HG03558 (cell line): ENCODE measurements around the gene BET1.
"Not testable (repeated sequence)": the region's sequence is repeated elsewhere in the genome, so short reads cannot be mapped to it uniquely, and the experiment has no call there.

Experiments
- ATAC-seq: cut with Tn5 transposase; IDR thresholded peaks from one replicate; pipeline ENCODE4 v1.9.1; 2021; ENCODE audit warnings: moderate number of reproducible peaks; ENCODE audit not compliant: unreplicated experiment; ENCODE audit errors: extremely low read depth

BET1 gene, protein sequence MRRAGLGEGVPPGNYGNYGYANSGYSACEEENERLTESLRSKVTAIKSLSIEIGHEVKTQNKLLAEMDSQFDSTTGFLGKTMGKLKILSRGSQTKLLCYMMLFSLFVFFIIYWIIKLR

DNA sequence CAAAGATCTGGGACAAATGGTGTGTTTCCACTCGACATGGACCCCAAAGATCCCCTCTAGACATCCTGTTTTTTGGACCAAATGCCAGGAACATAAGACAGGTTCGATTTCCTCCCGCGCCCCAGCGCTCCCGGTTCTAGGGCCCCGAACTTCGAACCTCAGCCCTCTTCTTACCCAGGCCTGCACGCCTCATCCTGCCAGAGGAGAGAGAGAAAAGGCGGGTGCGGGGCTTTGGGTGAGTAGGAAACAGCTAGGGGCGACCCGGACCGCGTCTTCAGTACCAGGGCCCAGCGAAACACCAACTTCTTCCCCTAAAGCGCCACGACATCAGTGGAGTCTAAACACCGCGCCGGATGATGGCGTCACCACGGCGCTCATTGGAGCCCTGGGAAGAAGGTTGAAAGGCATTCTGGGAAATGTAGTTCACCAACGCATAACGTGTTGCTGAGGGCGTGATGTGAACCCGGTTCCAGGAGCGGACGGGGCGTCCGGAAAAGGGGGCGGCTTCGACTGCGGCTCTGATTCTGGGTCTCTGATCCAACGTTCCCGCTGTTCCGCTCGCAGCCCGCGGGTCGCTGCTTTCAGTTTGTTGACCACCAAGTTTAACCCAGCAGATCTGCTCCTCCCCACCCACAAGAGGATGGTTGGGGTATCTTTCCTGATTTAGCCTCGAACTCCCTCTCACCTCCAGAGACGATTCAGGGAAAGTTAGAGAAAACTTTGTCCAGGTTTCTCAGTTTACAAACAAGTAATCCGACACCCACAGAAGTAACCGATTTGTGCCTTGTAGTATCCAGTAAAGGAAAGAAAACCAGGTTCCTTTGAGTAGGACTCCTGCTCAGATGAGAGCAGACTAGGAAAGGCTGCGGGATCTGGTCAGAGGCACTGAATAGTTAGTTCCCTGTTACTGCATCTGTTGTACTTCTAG lies at the start of gene BET1:
Gene BET1, minus strand, starts transcription at position 332 of the 928 bp plus-strand sequence. Its CDS starts 139 bp downstream, at position 193.
- peak; percentile 95 for ATAC-seq

DNA sequence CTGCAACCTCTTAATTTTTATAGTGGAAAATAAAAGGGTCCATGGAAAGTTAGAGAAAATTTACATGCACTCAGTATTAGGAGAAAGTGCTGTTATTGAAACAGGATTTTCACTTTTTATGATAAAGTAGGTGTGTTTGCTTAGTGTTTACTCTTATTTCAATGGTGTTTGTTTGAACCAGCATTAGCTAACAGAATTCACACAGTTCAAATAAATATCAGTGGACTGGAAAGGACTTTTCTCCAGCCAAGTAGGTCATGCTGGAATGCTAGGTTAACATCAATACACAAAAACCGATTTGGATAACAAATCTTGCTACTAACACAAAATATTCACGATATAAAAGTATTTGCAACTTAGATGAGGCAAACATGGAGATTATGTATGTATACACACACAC lies 49.4 kb upstream of the BET1 start:
- ATAC-seq: no peak

DNA sequence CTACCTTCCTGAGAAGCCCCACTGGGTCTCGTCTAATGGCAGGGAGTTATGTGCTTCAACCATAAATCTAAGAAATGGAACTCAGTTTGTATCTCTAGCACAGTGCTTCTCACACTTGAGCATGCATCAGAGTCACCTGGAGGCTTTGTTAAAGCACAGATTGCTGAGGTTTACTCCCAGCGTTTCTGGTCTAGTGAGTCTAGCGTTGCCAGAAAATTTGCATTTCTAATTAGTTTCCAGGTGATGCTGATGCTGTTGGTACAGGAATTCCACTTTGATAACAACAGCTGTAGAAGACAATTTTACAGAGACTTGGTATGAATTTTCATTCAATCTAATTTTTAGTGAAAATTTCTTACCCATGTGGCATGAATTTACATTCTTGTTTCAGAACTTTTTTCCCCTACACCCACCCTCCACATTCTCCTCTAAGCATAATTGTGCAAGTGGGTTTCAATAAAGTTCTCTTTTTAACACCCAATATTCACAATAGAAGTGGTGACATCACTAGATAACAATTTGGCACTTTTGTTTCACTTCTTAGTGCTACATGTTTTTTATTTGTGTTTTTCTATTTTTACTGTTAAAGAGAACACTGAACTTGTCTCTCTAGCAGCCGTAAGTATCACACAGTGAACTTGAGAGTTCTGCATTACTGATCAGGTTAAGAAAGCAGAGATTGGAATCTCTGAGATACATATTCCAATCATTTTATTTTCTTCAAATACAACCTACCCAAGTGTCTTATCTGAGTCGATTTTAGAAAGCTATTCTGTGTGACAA lies 48.4 kb upstream of the BET1 start:
- ATAC-seq: no peak

DNA sequence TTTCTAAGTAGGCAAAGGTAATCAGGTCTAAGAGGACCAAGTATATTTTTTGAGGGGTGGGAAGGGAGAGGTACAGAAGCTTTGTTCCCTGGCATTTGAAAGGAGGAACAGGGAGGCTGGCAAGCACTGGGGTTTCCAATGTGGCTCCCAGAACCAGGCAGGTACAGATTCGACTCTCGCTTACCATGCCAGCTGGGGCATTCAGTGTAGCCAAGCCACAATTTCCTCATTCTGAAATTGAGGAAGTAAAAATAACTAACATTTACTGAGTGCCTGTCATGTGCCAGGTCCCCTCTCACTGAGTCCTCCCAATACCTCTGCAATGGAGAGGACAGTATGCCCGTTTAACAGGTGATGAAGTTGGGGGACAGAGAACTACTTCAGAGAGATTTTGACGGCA lies 45.9 kb upstream of the BET1 start:
- ATAC-seq: peak; percentile 59

DNA sequence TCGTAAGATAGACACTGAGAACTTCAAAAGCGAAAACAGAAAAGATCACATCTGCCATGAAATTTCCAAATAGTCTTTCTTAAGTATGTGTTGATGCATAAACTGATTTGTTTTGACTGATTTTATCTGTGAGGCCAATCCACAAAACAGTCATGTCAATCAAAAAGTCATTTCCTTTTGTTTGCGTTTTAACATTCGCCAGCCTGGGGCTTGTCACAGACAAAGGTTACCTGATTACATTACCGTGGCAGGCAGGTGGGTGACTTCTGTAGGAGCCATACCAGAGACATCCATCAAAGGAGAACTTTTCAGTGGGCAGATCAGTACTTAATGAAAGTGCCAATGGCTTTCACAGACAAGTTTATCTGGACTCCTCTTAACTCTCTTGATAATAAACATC lies 45.5 kb upstream of the BET1 start:
- ATAC-seq: no peak

DNA sequence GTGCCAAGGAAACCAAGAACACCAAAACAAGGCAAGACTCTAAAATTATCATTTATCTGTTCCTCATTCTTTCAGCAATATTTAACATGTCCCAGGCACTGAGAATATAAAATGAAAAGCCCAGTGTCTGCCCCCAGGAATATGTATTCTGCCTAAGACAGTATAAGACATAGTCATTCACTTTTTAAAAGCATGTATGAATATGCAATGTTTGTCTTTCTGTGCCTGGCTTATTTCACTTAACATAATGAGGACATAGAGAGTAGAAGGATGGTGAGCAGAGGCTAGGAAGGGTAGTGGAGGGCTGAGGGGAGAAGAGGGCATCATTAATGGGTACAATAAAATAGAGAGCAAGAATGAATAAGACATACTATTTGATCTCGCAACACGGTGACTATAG lies 44.6 kb upstream of the BET1 start:
- no peak for ATAC-seq

DNA sequence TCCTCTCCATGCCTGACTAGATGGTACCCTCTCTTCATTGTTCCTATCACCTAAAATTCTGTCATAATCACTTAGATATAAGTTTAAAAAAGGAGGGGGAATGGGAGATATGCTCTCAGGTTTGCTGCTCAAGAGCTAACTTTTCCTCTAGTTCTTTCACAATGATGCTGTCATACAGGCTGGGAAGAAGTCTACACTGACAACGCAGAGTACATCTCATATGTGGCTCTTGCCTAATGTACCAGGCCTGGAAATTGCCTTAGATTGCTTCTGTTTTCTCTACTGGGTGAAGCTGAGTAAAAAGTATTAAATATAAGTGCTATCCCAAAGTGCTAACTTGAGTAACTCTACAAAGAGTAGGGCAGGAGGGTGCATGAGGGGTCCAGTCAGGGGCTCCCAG lies 43.8 kb upstream of the BET1 start:
- no peak for ATAC-seq

DNA sequence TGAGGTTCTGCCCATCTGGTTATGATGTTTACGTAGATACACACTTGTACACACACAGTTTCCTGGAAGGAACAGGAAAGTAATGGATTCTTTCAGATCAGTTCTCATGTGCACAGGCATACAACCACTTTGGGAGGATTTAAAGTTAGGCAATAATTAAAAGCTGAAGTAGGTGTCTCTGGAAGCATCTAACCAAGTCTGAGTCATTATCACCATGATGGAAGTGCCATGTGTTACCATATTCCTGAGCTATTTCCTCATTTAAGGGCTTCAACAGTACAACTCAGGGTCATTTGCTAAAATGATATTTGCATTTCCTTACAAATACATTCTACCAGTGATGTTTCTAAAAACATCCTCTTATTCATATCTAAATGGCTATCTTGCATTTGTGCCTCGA lies 41.4 kb upstream of the BET1 start:
- ATAC-seq: no peak

DNA sequence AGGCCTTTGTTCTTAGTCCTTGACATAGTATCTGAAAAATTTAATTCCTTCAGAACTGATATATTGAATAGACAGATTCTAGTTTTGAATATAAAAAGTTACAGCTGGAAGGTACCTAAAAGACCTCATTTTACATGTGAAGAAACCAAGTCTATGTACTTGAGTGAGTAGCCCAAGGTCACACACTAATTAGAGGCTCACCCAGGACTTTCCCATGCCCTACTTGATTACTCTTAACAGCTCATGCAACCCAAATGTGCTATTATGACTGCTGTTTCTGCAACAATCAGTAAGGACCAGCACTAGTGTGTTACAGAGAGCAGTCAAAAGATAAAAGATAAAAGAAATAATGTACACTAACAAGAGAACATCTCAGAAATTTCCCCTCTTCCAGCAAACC lies 40.7 kb upstream of the BET1 start:
- ATAC-seq: no peak

DNA sequence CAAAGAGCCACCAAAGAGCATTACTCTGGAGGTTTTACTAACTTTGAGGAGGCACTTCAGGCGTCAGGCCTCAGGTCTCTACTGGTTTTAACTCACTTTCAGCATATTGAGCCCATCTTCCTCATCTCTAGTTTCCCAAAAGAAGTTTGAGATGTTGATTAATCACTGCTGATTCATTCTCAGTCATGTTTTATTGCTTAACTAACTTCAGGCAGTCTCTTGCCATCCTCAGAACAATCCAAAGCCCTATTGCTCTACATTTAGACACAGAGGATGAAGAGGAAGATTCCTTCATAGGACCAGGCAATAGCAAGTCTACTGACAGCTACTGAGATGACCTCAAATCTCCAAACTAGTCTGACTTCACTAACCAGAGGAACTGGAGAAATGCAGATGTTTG lies 39.1 kb upstream of the BET1 start:
- ATAC-seq: no peak

DNA sequence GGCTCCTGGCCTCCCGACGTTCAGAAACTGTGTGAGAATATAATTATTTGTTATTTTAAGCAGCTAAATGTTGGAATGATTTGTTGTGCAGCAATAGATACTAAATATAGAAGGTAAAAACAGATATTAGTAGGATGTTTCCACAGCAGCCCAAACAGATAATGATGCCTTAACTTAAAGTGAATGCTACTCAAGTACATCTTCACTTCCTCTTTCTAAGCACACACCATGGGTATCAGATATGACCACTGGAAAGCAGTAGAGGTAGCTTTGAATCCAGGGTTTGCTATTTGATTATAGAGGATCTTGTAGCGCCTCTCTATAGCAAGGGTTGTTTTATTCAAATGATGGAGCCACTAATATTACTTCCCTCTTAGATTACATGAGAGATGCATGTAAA lies 38.2 kb upstream of the BET1 start:
- peak; percentile 67 for ATAC-seq

DNA sequence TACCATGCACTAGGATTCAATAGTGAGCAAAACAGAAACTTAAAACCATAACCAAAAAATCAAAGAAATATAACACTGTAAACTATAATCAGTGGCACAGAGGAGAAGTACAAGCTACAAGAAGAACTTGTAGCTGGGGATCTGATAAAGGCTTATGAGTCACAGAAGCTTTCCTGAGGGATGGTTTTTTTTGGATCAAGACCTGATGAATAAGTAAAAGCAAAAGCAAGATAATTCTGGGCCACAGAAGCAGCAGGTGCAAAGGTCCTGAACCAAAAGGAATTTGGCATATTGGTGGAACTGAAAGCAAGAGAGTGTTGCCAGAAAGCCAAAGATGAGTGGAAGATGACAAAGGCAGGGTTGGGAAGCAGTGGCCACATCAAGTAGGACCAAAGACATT lies 37.4 kb upstream of the BET1 start:
- ATAC-seq: no peak

DNA sequence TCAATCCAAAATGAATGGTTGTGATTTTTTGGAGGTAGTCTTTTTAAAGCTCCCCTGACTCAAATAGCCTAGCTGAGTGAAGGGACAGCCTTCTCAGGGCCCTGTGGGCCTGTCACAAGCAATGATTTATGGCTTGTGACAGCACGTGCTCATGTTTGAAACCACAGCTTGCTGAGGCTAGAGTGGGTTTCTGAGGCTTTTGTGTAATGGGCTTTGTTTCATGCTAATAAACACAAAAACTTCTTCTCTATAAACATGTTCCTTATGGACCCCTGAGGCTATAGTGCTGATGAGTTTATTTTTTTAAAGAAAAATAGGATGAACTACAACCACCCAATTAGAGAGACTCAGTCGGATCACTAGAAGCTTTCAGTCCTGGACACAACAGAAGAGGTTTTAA lies 36.1 kb upstream of the BET1 start:
- no peak for ATAC-seq

DNA sequence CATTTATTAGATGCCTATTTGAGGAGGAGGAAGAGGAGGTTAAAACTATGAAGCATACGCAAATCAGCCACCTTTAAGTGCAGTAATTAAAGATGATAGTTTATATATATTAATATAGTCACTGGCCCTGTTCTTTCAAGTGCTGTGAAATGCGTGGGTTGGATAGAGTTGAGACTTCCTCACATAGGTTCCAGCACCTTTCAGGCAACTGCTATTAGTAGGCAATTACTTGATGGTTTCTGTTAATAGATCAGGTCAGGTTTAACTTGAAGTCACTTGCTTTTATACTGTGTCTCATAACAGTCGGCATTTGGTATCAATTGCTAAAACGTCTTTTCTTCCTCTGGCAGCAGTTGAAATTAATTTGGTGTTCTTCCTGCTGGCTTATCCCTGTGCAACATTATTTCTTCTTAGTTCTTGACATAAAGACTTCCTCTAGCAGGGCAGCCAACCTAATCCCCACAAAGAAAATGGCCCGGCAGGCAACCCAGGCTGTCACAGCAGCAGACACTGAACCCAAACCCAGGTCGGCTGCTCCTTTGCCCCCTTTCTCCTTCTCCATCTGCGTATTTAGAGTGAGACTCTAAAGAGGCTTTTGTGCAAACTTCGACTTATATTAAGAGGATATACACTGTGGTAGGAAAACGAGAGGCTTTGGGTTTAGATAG lies 35.3 kb upstream of the BET1 start:
- ATAC-seq: no peak

DNA sequence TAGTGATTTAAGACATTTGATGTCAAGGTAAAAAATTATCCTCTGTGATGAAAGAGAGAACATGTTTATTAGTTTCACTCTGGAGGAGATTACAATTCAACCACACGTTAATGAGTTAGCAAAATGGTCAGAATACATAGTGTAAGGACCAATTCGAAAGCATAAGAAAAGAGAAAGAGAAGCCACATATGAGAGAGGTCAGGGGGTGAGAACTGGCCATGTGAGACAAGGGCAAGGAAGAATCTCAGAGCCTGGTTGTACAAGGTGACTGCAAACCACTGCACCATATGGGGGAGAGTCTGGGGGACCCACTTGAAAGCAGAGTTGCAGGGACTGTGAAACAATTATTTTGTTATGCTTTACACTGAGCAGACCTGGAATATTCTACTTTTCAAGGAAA lies 27.7 kb upstream of the BET1 start:
- no peak for ATAC-seq

DNA sequence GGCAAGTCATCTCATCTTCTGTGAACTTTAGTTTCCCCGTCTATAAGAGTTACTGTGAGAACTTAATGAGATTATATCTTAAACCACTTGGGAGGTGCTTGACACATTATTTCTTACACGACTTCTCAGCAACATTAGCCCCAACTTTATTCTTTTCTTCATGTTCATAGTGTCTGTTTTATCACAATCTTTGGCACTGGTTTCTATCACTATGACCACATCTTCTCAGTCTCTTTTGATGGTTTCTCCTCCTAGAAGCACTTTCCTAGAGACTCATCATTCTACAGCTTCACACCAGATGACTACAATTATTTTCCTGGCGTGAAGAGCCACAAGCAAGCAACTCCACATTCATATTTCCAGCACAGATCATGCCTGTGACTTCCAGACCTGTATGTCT lies 26.5 kb upstream of the BET1 start:
- no peak for ATAC-seq

DNA sequence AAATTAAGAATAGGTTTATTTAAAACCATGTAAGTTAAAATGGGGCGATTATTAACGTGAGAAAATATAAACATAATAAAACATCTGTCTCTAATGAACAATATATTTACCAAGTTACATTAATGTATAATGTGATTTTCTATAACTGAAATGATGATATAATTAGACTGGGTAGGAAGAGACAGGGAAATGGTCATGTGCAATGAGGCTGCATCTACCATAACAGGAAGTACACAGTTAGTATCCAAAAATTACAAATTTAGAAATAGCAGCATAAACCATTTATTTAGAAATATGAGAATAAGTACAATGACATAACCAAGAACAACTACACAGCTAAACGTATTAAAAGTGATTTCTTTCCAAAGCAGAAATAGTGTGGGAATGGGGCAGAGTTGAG lies 25.8 kb upstream of the BET1 start:
- no peak for ATAC-seq

DNA sequence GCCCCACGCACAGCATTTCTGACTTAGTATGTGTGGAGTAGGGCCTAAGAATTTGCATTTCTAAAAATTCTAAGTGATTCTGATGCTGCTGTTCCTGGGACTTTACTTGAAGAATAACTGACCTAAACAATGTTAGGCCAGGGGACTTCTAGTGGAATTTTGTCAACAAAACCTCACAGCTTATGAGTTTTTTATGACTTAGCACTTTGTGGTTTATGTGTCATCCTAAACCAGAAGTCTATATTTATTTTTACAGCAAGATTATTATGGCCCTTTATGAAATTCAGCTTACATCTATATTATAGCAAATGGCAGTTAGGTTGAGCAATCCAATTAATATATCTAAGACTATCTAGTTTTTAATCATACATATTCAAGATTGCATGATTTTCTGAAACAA lies 24.6 kb upstream of the BET1 start:
- ATAC-seq: no peak

DNA sequence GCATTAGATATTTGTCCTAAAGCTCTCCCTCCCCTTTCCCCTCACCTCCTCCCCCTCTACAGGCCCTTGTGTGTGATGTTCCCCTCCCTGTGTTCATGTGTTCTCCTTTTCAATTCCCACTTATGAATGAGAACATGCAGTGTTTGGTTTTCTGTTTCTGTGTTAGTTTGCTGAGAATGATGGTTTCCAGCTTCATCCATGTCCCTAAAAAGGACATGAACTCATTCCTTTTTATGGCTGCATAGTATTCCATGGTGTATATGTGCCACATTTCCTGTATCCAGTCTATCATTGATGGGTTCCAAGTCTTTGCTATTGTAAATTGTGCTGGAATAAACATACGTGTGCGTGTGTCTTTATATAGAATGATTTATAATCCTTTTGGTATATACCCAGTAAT lies 22.5 kb upstream of the BET1 start:
- ATAC-seq: not testable (repeated sequence)

DNA sequence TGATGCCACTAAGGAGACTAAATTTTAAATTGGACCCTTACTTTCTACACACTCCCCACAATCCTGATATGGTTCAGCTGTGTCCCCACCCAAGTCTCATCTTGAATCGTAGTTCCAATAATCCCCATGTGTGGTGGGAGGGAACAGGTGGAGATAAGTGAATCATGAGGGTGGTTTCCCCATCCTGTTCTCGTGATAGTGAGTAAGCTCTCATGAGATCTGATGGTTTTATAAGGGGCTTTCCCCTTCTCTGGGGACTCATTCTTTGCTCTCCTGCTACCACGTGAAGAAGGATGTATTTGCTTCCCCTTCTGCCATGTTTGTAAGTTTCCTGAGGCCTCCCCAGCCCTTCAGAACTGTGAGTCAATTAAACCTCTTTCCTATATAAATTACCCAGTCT lies 18.4 kb upstream of the BET1 start:
- ATAC-seq: no peak

DNA sequence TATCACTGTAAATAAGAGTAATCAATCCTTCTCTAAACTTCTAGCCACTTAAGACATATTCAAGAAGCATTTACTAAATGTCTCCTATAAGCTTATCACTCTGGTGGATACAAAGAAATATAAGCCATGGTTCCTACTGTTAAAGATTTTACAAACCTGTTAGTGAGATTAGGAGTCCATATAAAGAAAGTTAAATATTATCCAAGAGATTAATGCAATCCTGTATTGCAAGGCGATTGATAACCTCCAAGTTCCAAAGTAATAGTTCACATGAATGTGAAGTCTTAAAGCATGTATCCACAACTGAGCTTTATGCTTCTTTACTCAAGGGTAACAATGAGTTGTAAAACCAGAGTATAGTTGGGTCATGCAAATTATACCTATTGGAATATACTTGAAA lies 12.6 kb upstream of the BET1 start:
- ATAC-seq: no peak
